Activated CD4-positive, alpha-beta T cell treated with anti-CD3 and anti-CD28 coated beads, Interleukin-2, Interleukin-4, amounts not matched to agents 100 ng/mL and 50 ng/mL, durations not matched to agents 16 hours and 8 hours (primary cell): ENCODE data around the gene EEF2K.
A peak's percentile ranks its signal among the peaks of the same experiment; 100 is the strongest.

Source experiments
- DNase-seq: peaks from one replicate; pipeline ENCODE4 v3.0.0-alpha.2; 2020; ENCODE audit warnings: low spot score

The EEF2K gene

GRCh38 chr16:22317625-22318024, 111.5 kb downstream of the EEF2K start:
- no peak for DNase-seq

GRCh38 chr16:22318690-22319358, 112.7 kb downstream of the EEF2K start:
- DNase-seq: peak; percentile 61

- DNase-seq: no peak
These were observed 114.7 kb downstream of the EEF2K start for GRCh38 chr16:22320572-22321339.

DNA sequence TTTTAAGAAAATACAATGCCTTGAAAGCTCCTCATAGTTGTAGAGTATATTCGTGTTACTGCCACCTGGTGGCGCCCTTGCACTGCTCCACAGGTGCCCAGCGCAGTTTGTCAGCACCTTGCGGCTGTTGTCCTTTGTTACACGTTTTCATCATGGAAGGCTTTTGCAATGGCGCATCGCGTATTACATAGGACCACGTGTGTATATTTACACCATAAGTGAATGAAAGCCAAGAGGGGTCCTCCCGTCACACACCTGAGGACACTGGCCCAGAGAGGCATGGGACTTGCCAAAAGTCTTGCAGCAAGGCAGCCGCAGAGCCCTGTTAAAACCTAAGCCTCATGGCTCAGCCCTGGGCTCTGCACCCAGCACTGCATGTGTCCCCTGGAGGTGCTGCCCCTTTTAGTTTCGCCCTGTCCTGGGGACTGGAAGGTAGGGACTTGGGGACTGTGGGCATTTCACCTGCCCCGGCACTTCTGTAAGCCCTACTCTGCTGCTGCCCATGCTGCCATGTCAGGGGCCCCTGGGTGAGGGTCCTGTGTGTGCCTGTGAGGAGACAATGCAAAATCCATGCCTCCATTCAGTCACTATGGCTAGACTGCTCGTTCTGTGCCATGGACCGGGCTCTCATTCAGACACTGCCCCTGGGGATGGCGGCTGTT, 115.4 kb downstream of the EEF2K start:
- DNase-seq: peak; percentile 61

DNA sequence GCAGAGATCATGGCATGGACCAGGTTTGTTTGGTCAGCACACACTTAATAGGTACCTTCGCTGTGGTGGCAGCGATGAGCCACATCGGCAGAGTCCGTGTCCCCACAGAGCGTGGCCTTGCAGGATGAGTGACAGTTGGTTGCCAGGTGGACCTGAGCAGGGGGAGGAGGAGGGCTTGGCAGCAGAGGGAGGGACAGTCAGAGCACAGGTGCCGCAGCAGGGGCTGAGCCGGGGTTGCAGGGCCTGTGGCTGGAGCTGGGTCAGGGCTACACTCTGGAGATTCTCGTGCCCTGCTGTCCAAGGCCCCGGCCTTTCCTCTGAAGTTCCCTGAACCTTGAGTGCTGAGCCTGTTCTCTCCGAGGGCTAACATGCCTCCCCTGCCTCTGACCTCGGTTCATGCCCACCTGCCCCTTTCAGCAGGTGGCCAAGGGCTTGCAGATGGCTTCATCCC, 116.0 kb downstream of the EEF2K start:
- DNase-seq: no peak

- no peak for DNase-seq
These were observed 116.7 kb downstream of the EEF2K start for GRCh38 chr16:22322741-22323140.

DNA sequence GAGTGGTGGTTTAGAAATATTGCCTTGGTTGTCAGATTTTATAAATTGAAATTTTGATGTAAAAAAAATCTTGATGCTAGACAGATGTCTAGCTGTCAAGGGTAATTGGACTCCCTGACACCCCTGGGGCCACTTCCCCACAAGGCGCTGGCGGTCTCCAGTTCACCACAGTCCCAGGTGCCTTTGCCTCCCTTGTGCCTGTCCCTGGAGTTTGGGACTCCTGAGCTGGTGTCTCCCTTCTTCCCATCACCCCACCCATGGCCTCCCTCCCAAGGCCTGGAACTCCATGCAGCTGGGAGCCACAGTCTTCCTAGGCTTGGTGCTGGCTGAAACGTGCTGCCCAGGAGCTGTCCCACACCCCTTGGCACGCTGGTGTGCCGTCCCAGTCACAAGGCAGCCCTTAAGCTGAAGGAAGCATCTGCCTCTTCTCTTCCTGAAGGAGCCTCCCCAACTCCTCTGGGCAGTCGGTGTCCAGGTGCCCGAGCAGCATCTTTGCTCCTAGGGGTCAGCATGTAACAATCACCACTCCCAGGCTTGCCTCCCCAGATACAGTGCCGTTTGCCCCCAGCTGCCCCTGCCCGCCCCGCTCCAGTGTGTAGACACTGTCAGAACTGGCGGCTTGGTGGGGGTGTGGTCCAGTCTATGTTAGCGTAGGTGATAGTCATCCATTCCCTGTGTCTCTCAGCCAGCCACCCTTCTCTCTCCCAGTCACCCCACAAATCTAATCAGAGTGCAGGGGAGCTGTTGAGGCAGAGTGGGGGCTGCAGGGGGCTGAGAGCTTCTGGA, 117.3 kb downstream of the EEF2K start:
- DNase-seq: no peak

DNA sequence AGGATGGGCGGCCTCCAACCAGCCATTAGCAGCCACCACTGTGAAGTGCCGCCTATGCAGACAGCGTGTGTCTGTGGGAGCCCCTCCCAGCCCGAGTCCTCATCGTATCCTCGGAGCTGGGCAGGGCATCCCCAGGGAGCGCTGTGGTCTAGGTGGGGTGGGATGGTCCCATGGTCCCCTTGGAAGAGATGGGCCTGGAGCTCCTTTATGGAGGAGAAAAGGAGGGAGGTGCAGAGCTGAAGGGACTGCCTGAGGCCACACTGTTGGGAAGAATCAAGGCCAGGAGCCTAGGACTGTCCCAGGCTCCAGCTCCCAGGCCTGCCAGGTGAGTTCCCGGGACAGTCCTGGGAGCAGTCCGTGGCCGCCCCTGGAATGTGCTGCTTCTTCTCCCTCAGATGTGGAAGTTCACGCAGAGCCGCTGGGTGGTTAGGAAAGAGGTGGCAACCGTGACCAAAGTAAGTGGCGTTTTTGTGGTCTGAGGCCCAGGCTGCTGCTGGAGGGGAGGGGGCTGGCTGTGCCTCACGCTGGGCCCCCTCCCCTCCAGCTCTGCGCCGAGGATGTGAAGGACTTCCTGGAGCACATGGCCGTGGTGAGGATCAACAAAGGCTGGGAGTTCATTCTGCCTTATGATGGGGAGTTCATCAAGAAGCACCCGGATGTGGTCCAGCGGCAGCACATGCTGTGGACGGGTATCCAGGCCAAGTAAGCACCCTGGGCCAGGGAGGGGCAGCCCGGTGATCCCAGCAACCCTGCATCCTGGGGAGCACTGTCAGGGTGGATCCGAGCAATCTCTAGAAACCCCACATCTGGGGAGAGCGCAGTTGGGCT, 118.1 kb downstream of the EEF2K start:
- no peak for DNase-seq

- no peak for DNase-seq
These were observed 118.9 kb downstream of the EEF2K start for GRCh38 chr16:22324787-22325597.

- DNase-seq: no peak
These were observed 119.7 kb downstream of the EEF2K start for GRCh38 chr16:22325598-22326368.

- no peak for DNase-seq
These were observed 120.2 kb downstream of the EEF2K start for GRCh38 chr16:22326369-22326652.

DNA sequence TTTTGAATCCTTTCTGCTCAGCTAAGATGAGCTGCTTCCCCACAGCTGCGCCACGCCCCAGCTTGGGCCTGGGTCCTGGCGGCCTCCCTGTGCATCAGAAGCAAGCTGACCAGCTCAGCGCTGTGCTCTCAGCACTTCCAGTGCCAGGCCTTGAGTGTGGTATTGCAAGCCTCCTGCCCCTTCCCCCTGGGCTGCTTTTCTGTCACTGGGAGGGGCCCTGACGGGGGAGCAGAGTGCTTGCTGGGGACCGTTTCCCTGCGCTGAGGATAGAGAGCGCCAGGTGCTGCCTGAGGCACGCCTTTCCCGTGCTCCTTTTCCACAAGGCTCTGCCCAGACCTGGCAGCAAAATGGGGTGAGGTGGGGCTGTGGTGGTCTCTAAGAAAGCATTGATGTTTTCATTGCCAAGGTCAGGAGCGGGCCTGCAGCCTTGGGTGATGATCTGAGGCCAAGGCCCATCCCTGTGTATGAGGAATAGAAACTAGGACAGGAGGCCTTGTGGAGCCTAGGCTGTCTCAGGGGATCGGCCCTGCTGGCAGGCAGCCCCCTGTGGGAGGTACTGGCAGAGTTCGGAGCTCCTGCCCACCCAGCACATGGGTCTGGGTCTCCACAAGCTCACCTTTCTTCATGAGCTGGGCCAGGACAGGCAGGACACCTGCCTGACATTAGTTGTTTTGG, 120.8 kb downstream of the EEF2K start:
- DNase-seq: no peak

GRCh38 chr16:22327446-22327775, 121.3 kb downstream of the EEF2K start:
- DNase-seq: no peak

DNA sequence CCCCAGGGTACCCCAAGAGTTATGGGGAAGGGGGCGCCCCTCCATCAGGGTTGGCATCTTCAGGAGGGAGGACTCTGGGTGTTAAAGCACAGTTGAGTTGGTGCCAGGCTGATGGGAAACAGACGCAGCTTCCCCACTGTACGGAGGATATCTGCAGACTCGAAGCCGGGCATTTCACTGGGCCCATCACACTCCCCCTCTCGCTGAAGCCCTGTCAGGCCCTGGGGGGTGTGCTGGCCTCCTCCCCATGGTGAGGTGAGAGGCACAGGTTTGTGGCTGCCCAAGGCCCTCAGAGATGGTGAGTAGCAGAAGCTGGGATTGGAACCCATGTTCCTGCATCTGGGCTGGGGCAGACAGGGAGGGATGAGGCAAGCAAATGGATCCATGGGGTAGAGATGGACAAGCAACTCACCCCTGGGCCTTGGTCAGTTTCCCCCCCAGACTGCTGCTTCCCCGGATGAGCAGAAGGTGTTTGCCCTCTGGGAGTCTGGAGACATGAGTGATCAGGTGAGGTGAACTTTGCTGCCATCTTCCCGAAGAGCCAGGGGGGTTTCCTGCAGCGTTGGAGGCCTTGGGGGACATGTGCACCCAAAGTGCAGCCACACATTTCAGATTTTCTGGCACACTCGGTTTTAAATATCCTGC, 122.1 kb downstream of the EEF2K start:
- DNase-seq: no peak

DNA sequence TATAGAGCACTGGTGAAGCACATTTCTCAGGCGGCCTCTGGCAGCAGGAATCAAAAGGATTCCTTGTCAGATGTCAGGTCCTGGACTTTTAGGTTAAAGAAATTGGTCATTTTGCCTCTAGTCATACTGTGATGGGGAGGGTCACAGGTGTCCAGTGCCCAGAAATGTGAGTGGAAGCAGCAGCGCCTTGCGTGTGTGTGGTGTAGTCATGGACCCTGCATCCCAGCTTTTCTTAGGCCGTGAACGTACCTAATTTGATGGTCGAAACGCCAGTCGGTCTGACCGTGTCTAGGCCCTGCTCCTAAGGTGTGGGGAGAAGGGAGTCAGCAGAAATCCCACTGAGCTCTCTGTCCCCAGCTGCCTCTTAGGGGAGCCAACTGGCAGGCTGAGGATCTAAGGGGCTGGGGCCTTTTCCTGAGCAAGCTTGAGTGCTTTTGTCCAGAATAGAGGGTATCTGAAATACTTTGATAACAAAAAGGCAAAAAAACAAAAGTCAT, 123.2 kb downstream of the EEF2K start:
- no peak for DNase-seq

DNA sequence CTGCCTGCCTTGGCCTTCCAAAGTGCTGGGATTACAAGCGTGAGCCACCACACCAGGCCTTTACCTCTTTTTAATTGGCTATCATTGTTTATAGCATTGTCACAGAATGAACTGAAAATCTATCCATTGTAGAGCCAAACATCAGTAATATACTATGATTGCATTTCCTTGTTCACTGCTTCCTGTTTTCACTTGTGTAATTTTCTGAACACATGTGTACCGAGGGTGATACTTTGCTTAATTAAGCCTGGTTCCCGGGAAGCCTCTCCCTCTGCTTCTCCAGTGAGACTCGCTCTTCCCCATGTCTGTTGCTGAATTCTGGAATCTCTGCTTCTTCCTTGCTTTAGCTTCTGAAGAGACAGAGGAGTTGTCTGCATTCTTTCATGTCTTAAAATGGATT, 124.2 kb downstream of the EEF2K start:
- no peak for DNase-seq

DNA sequence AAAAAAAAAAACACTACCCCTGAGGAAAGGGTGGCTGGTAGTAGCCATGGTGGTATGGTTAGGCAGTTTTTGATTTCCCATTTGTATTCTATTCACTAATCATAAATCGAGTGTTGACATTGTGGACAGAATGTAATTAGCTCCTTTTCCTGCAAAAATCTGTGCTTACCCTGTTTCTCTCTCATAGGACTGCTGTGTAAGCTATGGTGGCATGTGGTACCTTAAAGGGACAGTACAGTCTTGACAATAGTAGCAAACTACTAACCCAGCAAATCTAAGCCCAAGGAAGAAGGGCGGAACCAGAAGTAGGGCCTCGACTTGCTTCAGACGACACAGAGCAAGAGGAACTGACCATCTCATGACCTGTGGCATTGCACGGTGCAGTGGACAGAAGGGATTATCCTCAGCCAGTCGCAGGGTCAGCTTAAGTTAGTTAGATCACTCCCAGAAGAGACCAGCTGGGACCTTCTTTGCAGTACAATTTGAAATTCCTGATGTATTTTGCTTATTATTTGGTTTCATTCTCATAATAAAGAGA, 127.4 kb downstream of the EEF2K start:
- DNase-seq: no peak

- DNase-seq: no peak
These were observed 129.7 kb downstream of the EEF2K start for GRCh38 chr16:22335668-22336246.
